ENCODE data around the gene SLC35F3. TPM values are rescaled to one million over a fixed set of nuclear protein-coding genes. Genes with fewer than 3 reads are reported as not detected.
"Not testable (repeated sequence)": the region's sequence is repeated elsewhere in the genome, so short reads cannot be mapped to it uniquely, and the experiment has no call there.

The SLC35F3 gene
- total RNA-seq, 2 experiments from 2014 or later = 0.08 TPM; not detected in 1

- H3K36me3 Mint-ChIP-seq (ENCODE audit: low read depth) = no peaks in the 10 kb centered on the region
- DNase-seq (no peak), ATAC-seq (ENCODE audit: poor library complexity) (no peak)
- TF ChIP-seq CTCF (IDR thresholded peaks at IDR 0.05) = no peak
- H3K9me3 Mint-ChIP-seq = no peaks in the 10 kb centered on the region
- Histone ChIP-seq H3K27me3 (ENCODE audit: control insufficient read depth in 1 of 2, insufficient read depth in 2 of 2, low read length in 2 of 2) (no peaks in the 10 kb centered on the region), H3K27ac (ENCODE audit: low read depth in 1 of 2, low read length in 2 of 2) (no peak overlapping the region), H3K4me3 (ENCODE audit: low read length) (no peak overlapping the region), H3K36me3 (ENCODE audit: insufficient read depth, low read length) (no peaks in the 10 kb centered on the region), H3K9me3 (ENCODE audit: control insufficient read depth in 1 of 2, insufficient read depth in 1 of 2, low read length in 2 of 2) (no peaks in the 10 kb centered on the region), H3K4me1 (ENCODE audit: insufficient read depth, low read length) (no peaks in the 10 kb centered on the region)
- ChIA-PET CTCF (interaction anchor here (2.0 kb wide), 1 partner anchor 10 kb away, joined by 7 read pairs; no protein-coding TSS in a partner anchor), POLR2A (no interaction called here)
- H3K4me3 Mint-ChIP-seq = no peak overlapping the region
- H3K27ac Mint-ChIP-seq = no peak overlapping the region
- H3K27me3 Mint-ChIP-seq = no peaks in the 10 kb centered on the region
- H3K4me1 Mint-ChIP-seq (ENCODE audit: low read depth) = no peaks in the 10 kb centered on the region
- intact Hi-C loops (cut with DNase I, micrococcal nuclease) = no loop called here
Measured at GRCh38 chr1:234300096-234300495, 395.6 kb downstream of the SLC35F3 start.

GRCh38 chr1:234301663-234302062 is 397.2 kb downstream of the SLC35F3 start:
- DNase-seq; H3K27ac Mint-ChIP-seq; H3K27me3 ChIP-seq (ENCODE audit: control insufficient read depth in 1 of 2, insufficient read depth in 2 of 2, low read length in 2 of 2); H3K27ac ChIP-seq (ENCODE audit: low read depth in 1 of 2, low read length in 2 of 2); POLR2A ChIA-PET; H3K27me3 Mint-ChIP-seq; H3K4me1 Mint-ChIP-seq (ENCODE audit: low read depth); H3K9me3 Mint-ChIP-seq; H3K36me3 ChIP-seq (ENCODE audit: insufficient read depth, low read length); H3K4me3 Mint-ChIP-seq; ATAC-seq (ENCODE audit: poor library complexity); H3K9me3 ChIP-seq (ENCODE audit: control insufficient read depth in 1 of 2, insufficient read depth in 1 of 2, low read length in 2 of 2); H3K36me3 Mint-ChIP-seq (ENCODE audit: low read depth); intact Hi-C loops (cut with DNase I, micrococcal nuclease); H3K4me1 ChIP-seq (ENCODE audit: insufficient read depth, low read length); H3K4me3 ChIP-seq (ENCODE audit: low read length): not testable (repeated sequence)
- CTCF ChIA-PET = interaction anchor here (1.3 to 2.0 kb wide), 2 partner anchors 8 to 25 kb away, joined by 4 to 7 read pairs; no protein-coding TSS in a partner anchor

GRCh38 chr1:234302354-234302962 is 398.0 kb downstream of the SLC35F3 start:
- ATAC-seq (ENCODE audit: poor library complexity) (no peak), DNase-seq (no peak)
- no peaks in the 10 kb centered on the region for H3K27me3 Mint-ChIP-seq
- no peak overlapping the region for H3K27ac Mint-ChIP-seq
- H3K9me3 Mint-ChIP-seq = no peaks in the 10 kb centered on the region
- Histone ChIP-seq H3K4me1 (ENCODE audit: insufficient read depth, low read length) (no peaks in the 10 kb centered on the region), H3K27ac (ENCODE audit: low read depth in 1 of 2, low read length in 2 of 2) (no peak overlapping the region), H3K9me3 (ENCODE audit: control insufficient read depth in 1 of 2, insufficient read depth in 1 of 2, low read length in 2 of 2) (no peaks in the 10 kb centered on the region), H3K4me3 (ENCODE audit: low read length) (no peak overlapping the region), H3K27me3 (ENCODE audit: control insufficient read depth in 1 of 2, insufficient read depth in 2 of 2, low read length in 2 of 2) (no peaks in the 10 kb centered on the region), H3K36me3 (ENCODE audit: insufficient read depth, low read length) (no peaks in the 10 kb centered on the region)
- intact Hi-C loops (cut with DNase I, micrococcal nuclease) = no loop called here
- no peak for TF ChIP-seq CTCF (IDR thresholded peaks at IDR 0.05)
- no peaks in the 10 kb centered on the region for H3K36me3 Mint-ChIP-seq (ENCODE audit: low read depth)
- ChIA-PET POLR2A (no interaction called here), CTCF (interaction anchor here (1.3 kb wide), 1 partner anchor 24 kb away, joined by 4 read pairs; no protein-coding TSS in a partner anchor)
- no peaks in the 10 kb centered on the region for H3K4me1 Mint-ChIP-seq (ENCODE audit: low read depth)
- no peak overlapping the region for H3K4me3 Mint-ChIP-seq

GRCh38 chr1:234303231-234303630 is 398.8 kb downstream of the SLC35F3 start:
- H3K27ac Mint-ChIP-seq = no peak overlapping the region
- Histone ChIP-seq H3K4me1 (ENCODE audit: insufficient read depth, low read length) (no peaks in the 10 kb centered on the region), H3K4me3 (ENCODE audit: low read length) (no peak overlapping the region), H3K27ac (ENCODE audit: low read depth in 1 of 2, low read length in 2 of 2) (no peak overlapping the region), H3K9me3 (ENCODE audit: control insufficient read depth in 1 of 2, insufficient read depth in 1 of 2, low read length in 2 of 2) (no peaks in the 10 kb centered on the region), H3K36me3 (ENCODE audit: insufficient read depth, low read length) (no peaks in the 10 kb centered on the region), H3K27me3 (ENCODE audit: control insufficient read depth in 1 of 2, insufficient read depth in 2 of 2, low read length in 2 of 2) (no peaks in the 10 kb centered on the region)
- H3K4me1 Mint-ChIP-seq (ENCODE audit: low read depth) = no peaks in the 10 kb centered on the region
- H3K27me3 Mint-ChIP-seq = no peaks in the 10 kb centered on the region
- DNase-seq (no peak), ATAC-seq (ENCODE audit: poor library complexity) (no peak)
- ChIA-PET CTCF (no interaction called here), POLR2A (no interaction called here)
- TF ChIP-seq CTCF (IDR thresholded peaks at IDR 0.05) = no peak
- no peak overlapping the region for H3K4me3 Mint-ChIP-seq
- H3K36me3 Mint-ChIP-seq (ENCODE audit: low read depth) = no peaks in the 10 kb centered on the region
- no peaks in the 10 kb centered on the region for H3K9me3 Mint-ChIP-seq
- intact Hi-C loops (cut with DNase I, micrococcal nuclease) = no loop called here

All from CD4-positive, alpha-beta T cell (primary cell).